GM12878 (cell line): ENCODE results near the gene PSRC1. TPM values are rescaled to one million over a fixed set of nuclear protein-coding genes. Genes with fewer than 3 reads are reported as not detected.

Experiments used
- ATAC-seq: fragments of 200-7000 bp; cut with Tn5 transposase; 3 replicates; pipeline ENCODE4 v1.9.1; 2020; ENCODE audit warnings: mild to moderate bottlenecking, moderate library complexity
- BruUV-seq: library from RNA; stranded (reverse); fragments of 400-500 nt; replicated peaks from 2 replicates; lab custom pipeline; 2021; lab: Mats Ljungman, UMichigan
- CTCF ChIA-PET: fragments of 300-600 bp; sonication (Branson Sonifier 250); formaldehyde crosslinking; extraction: SDS; loops from one replicate; lab custom pipeline; 2021; ENCODE audit warnings: inconsistent platforms; lab: Yijun Ruan, JAX
- POLR2A ChIA-PET: fragments of 350-600 bp; formaldehyde crosslinking; extraction: SDS; loops from one replicate; lab custom pipeline; 2021; ENCODE audit warnings: inconsistent platforms; lab: Charles Lee
- RAD21 ChIA-PET: fragments of 300-600 bp; sonication (Branson Sonifier 250); formaldehyde crosslinking; loops from one replicate; lab custom pipeline; 2023; ENCODE audit warnings: antibody characterized with exemption; ENCODE audit not compliant: unreplicated experiment; lab: Charles Lee
- SMC1A ChIA-PET: fragments of 300-600 bp; sonication (Branson Sonifier 250); formaldehyde crosslinking; loops from one replicate; lab custom pipeline; 2023; ENCODE audit not compliant: unreplicated experiment, uncharacterized antibody; lab: Charles Lee
- DNase-seq: peaks from one replicate; pipeline ENCODE4 v3.0.0-alpha.2; 2011; ENCODE audit warnings: low read depth, low spot score
- FAIRE-seq: peaks from 3 replicates; lab custom pipeline; 2011; peaks lifted over from hg19 to GRCh38; lab: Jason Lieb, UNC
- H2AFZ ChIP-seq: 2 replicates; pipeline ENCODE4 v1.6.0; 2011; ENCODE audit warnings: low read depth, low read length, control low read depth; ENCODE audit not compliant: control insufficient read depth
- H3K27ac ChIP-seq: 2 replicates; pipeline ENCODE4 v1.5.1; 2011; ENCODE audit warnings: control low read depth; ENCODE audit not compliant: control insufficient read depth, insufficient read depth
- H3K27me3 ChIP-seq, 2 experiments: replicated peaks in 1 of 2; 2 replicates each; pipeline versions ENCODE4 v1.6.0 to v1.6.1; 2011; ENCODE audit warnings: low read length in 1 of 2; ENCODE audit not compliant: control insufficient read depth in 2 of 2, insufficient read depth in 2 of 2
- H3K36me3 ChIP-seq, 2 experiments: 2 replicates each; pipeline ENCODE4 v1.5.1; 2011; ENCODE audit warnings: low read length in 1 of 2; ENCODE audit not compliant: control insufficient read depth in 2 of 2, insufficient read depth in 2 of 2
- H3K4me1 ChIP-seq: 2 replicates; pipeline ENCODE4 v1.6.1; 2011; ENCODE audit warnings: mild to moderate bottlenecking, low read length, moderate library complexity, mixed read lengths; ENCODE audit not compliant: control insufficient read depth, insufficient read depth
- H3K4me2 ChIP-seq: 2 replicates; pipeline ENCODE4 v1.6.0; 2011; ENCODE audit warnings: control low read depth; ENCODE audit not compliant: control insufficient read depth, insufficient read depth
- H3K4me3 ChIP-seq: fragments of 200-600 bp; sonication (generic); 2 replicates; pipeline ENCODE4 v1.5.1; 2016
- H3K79me2 ChIP-seq: 2 replicates; pipeline ENCODE4 v1.6.0; 2011; ENCODE audit warnings: low read length; ENCODE audit not compliant: control insufficient read depth, insufficient read depth
- H3K9ac ChIP-seq: 2 replicates; pipeline ENCODE4 v1.8.0; 2011; ENCODE audit warnings: low read length, control low read depth, mixed read lengths; ENCODE audit not compliant: control insufficient read depth, insufficient read depth
- H3K9me3 ChIP-seq: replicated peaks from 3 replicates; pipeline ENCODE4 v1.5.1; 2011; ENCODE audit warnings: mild to moderate bottlenecking, low read length; ENCODE audit not compliant: control insufficient read depth, insufficient read depth
- H4K20me1 ChIP-seq: 2 replicates; pipeline ENCODE4 v1.6.0; 2011; ENCODE audit not compliant: control insufficient read depth, insufficient read depth
- CHD1 ChIP-seq: IDR thresholded peaks from 2 replicates; pipeline ENCODE4 v1.6.1; 2012; ENCODE audit warnings: low read depth, low read length, improper control_type of control experiment
- FOS ChIP-seq: IDR thresholded peaks from 3 replicates; pipeline ENCODE4 v1.6.1; 2011; ENCODE audit warnings: borderline replicate concordance; ENCODE audit not compliant: insufficient read length; ENCODE audit errors: extremely low read depth
- FOXM1 ChIP-seq: IDR thresholded peaks from 2 replicates; pipeline ENCODE4 v1.6.1; 2012; ENCODE audit warnings: low read depth, mild to moderate bottlenecking, inconsistent platforms, low read length, moderate library complexity
- HCFC1 ChIP-seq: fragments of 150-350 bp; IDR thresholded peaks from 2 replicates; pipeline ENCODE4 v1.6.1; 2014; ENCODE audit warnings: low read length
- IRF5 ChIP-seq: fragments of 450-650 bp; IDR thresholded peaks from 2 replicates; pipeline ENCODE4 v1.6.1; 2017; ENCODE audit warnings: borderline replicate concordance
- KDM1A ChIP-seq: fragments of 200-600 bp; sonication (generic); IDR thresholded peaks from 2 replicates; pipeline ENCODE4 v1.6.1; 2016; ENCODE audit warnings: borderline replicate concordance
- MYC ChIP-seq: IDR thresholded peaks from 2 replicates; pipeline ENCODE4 v1.6.1; 2011; ENCODE audit warnings: mild to moderate bottlenecking, low read length, moderate library complexity, inconsistent platforms; ENCODE audit not compliant: insufficient read depth, insufficient replicate concordance, insufficient read length, severe bottlenecking
- NFYA ChIP-seq: IDR thresholded peaks from 2 replicates; pipeline ENCODE4 v1.6.1; 2011; ENCODE audit warnings: low read depth, mild to moderate bottlenecking, low read length, improper control_type of control experiment, borderline replicate concordance
- RCOR1 ChIP-seq: conservative IDR thresholded peaks from 2 replicates; pipeline ENCODE4 v1.6.1; 2012; ENCODE audit warnings: low read depth, low read length, improper control_type of control experiment
- RELA ChIP-seq: fragments of 450-650 bp; IDR thresholded peaks from 2 replicates; pipeline ENCODE4 v1.8.0; 2014; ENCODE audit warnings: borderline replicate concordance; ENCODE audit not compliant: partially characterized antibody
- RUNX3 ChIP-seq: IDR thresholded peaks from 2 replicates; pipeline ENCODE4 v1.6.1; 2012; ENCODE audit warnings: low read length, inconsistent platforms
- SPI1 ChIP-seq: IDR thresholded peaks from 2 replicates; pipeline ENCODE4 v1.6.1; 2011; ENCODE audit warnings: low read depth, mild to moderate bottlenecking, low read length, moderate library complexity, borderline replicate concordance; ENCODE audit not compliant: insufficient read depth
- SUPT20H ChIP-seq: IDR thresholded peaks from 2 replicates; pipeline ENCODE4 v1.6.1; 2011; ENCODE audit warnings: low read depth, mild to moderate bottlenecking, low read length, moderate library complexity, borderline replicate concordance; ENCODE audit not compliant: control insufficient read depth
- TCF3 ChIP-seq: IDR thresholded peaks from 2 replicates; pipeline ENCODE4 v1.6.1; 2012; ENCODE audit warnings: low read depth, mild to moderate bottlenecking, low read length, borderline replicate concordance; ENCODE audit not compliant: insufficient read depth
- WGBS: methylation state at CpG from one replicate; pipeline ENCODE4 v1.1.6; 2016; ENCODE audit warnings: low lambda C conversion rate; ENCODE audit not compliant: insufficient replicate concordance, insufficient coverage; ENCODE audit errors: missing lambda C conversion rate; 5-methylcytosine and 5-hydroxymethylcytosine counted together
- in situ Hi-C: fragments of 300-500 bp; cut with MboI; formaldehyde crosslinking; loops from 9 replicates; pipeline ENCODE4 v1.14.3; 2018; ENCODE audit warnings: mixed read lengths
- intact Hi-C: fragments of 100-400 bp; cut with micrococcal nuclease; formaldehyde crosslinking; loops from one replicate; pipeline ENCODE4 v1.14.2; 2022; ENCODE audit not compliant: unreplicated experiment
- polyA plus RNA-seq, 11 experiments: library from polyadenylated mRNA; depleted of rRNA in 4 of 11; unstranded in 6 of 11; stranded (reverse) in 5 of 11; fragments of >200 nt; fragmentation: Nextera tagmentation in 4 of 11; fragmentation: Illumina TruSeq in 1 of 11; extraction: Ambion mirVana in 4 of 11; extraction: Trizol in 1 of 11; gene quantifications; 1 replicate in 1 of 11; 2 replicates in 10 of 11; pipeline versions ENCODE4 v1.2.1 to v1.2.3, GENCODE V29; 2011 to 2016; ENCODE audit warnings: inconsistent platforms in 2 of 11, missing spikeins in 2 of 11, low read depth in 1 of 11
- total RNA-seq, 4 experiments: library from RNA; depleted of rRNA in 3 of 4; stranded (reverse); fragments of >200 nt in 3 of 4; fragmentation: Illumina TruSeq in 1 of 4; extraction: Trizol in 1 of 4; gene quantifications; 2 replicates each; pipeline versions ENCODE4 v1.2.1 to v1.2.3, GENCODE V29; 2013 to 2021

PSRC1 gene
- total and polyA plus RNA-seq, 10 of the 15 experiments (the other 5 are each of a cell fraction or from before 2014, with no cell fraction given), result 1.2 to 11.8 (median 4.9) TPM

GRCh38 chr1:109241344-109241743, 41.6 kb downstream of the PSRC1 start:
- SMC1A ChIA-PET, result no interaction called here
- TF ChIP-seq IRF5, result no peak
- no peak for TF ChIP-seq RELA
- TF ChIP-seq FOS, result no peak
- TF ChIP-seq RUNX3, result no peak
- TF ChIP-seq FOXM1, result no peak
- TF ChIP-seq RCOR1, result no peak
- TF ChIP-seq MYC, result no peak
- TF ChIP-seq NFYA, result no peak
- no peak for TF ChIP-seq TCF3
- TF ChIP-seq CHD1, result no peak
- TF ChIP-seq KDM1A, result no peak
- TF ChIP-seq SUPT20H, result no peak
- TF ChIP-seq HCFC1, result no peak
- TF ChIP-seq SPI1, result no peak
- Histone ChIP-seq H4K20me1 (no peaks in the 10 kb centered on the region), H2AFZ (no peak overlapping the region), H3K27me3 (no peaks in the 10 kb centered on the region; a peak in 1 of 4 replicates), H3K36me3 (peaks cover 11 to 18% of the 10 kb centered on the region in 2 experiments), H3K4me1 (no peaks in the 10 kb centered on the region), H3K27ac (no peak overlapping the region), H3K4me2 (no peak overlapping the region), H3K9me3 (no peaks in the 10 kb centered on the region), H3K9ac (no peak overlapping the region), H3K4me3 (no peak overlapping the region), H3K79me2 (no peaks in the 10 kb centered on the region)
- RAD21 ChIA-PET, result no interaction called here
- FAIRE-seq (no peak), ATAC-seq (no peak), DNase-seq (no peak)
- CTCF ChIA-PET, result interaction anchor here (0.6 kb wide), 1 partner anchor 245 kb away, joined by 4 read pairs; no protein-coding TSS in a partner anchor
- intact Hi-C loops (no loop called here), in situ Hi-C loops (no loop called here)
- 75% methylated on average over 6 of the region's 6 CpGs for WGBS
- POLR2A ChIA-PET, result no interaction called here
- no TSS peak for BruUV-seq
